Adrenal gland (tissue), 12 donors: Measurements from ENCODE around the gene TSPAN3. TPM values are rescaled to one million over a fixed set of nuclear protein-coding genes. Genes with fewer than 3 reads are reported as not detected.

ENCODE experiments used
- DNase-seq, 7 donors: peaks; one replicate each; pipeline ENCODE4 v3.0.0-alpha.2; 2019 to 2020
- H3K27ac ChIP-seq, 5 donors: fragments of 200-600 bp; sonication (generic) in 4 of 5; 1 replicate in 3 of 5; 2 replicates in 2 of 5; pipeline versions ENCODE4 v1.5.1 to v1.8.0; 2016 to 2020; ENCODE audit warnings: mild to moderate bottlenecking in 1 of 5
- H3K27me3 ChIP-seq: fragments of 200-600 bp; 2 replicates; pipeline ENCODE4 v1.8.0; 2021
- H3K36me3 ChIP-seq, 2 donors: fragments of 200-600 bp; replicated peaks in 1 of 2; 1 replicate in 1 of 2; 2 replicates in 1 of 2; pipeline versions ENCODE4 v1.5.1 to v1.8.0; 2018 to 2022
- H3K4me1 ChIP-seq, 2 donors: fragments of 200-600 bp; replicated peaks in 1 of 2; 1 replicate in 1 of 2; 2 replicates in 1 of 2; pipeline versions ENCODE4 v1.5.1 to v1.8.0; 2018 to 2021
- H3K4me3 ChIP-seq, 4 donors: fragments of 200-600 bp; sonication (generic) in 3 of 4; one replicate each; pipeline ENCODE4 v1.5.1; 2016 to 2018
- H3K9me3 ChIP-seq, 3 donors: fragments of 200-600 bp; sonication (generic) in 1 of 3; replicated peaks in 1 of 3; 1 replicate in 2 of 3; 2 replicates in 1 of 3; pipeline versions ENCODE4 v1.5.1 to v1.8.0; 2016 to 2021
- CTCF ChIP-seq, 6 experiments: fragments of 450-650 bp in 4 of 6; fragments of 200-600 bp in 2 of 6; sonication (generic) in 1 of 6; IDR thresholded peaks; 1 replicate in 5 of 6; 2 replicates in 1 of 6; pipeline versions ENCODE4 v1.5.1 to v1.8.0; 2016 to 2021; ENCODE audit warnings: antibody characterized with exemption in 6 of 6, mild to moderate bottlenecking in 2 of 6, moderate library complexity in 1 of 6
- POLR2A ChIP-seq, 2 donors: fragments of 450-650 bp; IDR thresholded peaks; one replicate each; pipeline ENCODE4 v1.6.1; 2017; ENCODE audit warnings: antibody characterized with exemption in 2 of 2, mild to moderate bottlenecking in 2 of 2, moderate library complexity in 1 of 2
- WGBS, 4 donors: extraction: QIAGEN DNeasy Blood & Tissue Kit in 2 of 4; methylation state at CpG; one replicate each; pipeline versions ENCODE4 v1.1.5 to v1.1.7; 2013 to 2017; 5-methylcytosine and 5-hydroxymethylcytosine counted together
- intact Hi-C, 2 donors: fragments of 100-400 bp; cut with DNase I; formaldehyde crosslinking; loops; one replicate each; pipeline versions ENCODE4 v1.14.1 to v1.15.0; 2022 to 2023
- polyA plus RNA-seq, 3 donors: library from polyadenylated mRNA; stranded (reverse); fragments of 200-250 nt in 2 of 3; fragments of 350-450 nt in 1 of 3; fragmentation: Illumina TruSeq in 1 of 3; extraction: RNeasy Lipid Tissue Mini Kit (QIAGEN cat#74804) in 1 of 3; gene quantifications; one replicate each; pipeline ENCODE4 v1.2.3, GENCODE V29; 2013 to 2014
- total RNA-seq, 9 donors: library from RNA; depleted of rRNA in 4 of 9; stranded (reverse); fragments of >200 nt in 4 of 9; fragments of 120-200 nt in 1 of 9; fragmentation: NEBNext Ultra II Directional in 1 of 9; extraction: Animal tissue kit (Norgen Biotek cat#: 25700) in 1 of 9; gene quantifications; one replicate each; pipeline versions ENCODE4 v1.1.0 to v1.2.4, GENCODE V29; 2013 to 2023
- donor health status: healthy with polysubstance abuse.
- donor health status: Bipolar disorder and iron deficiency.
- donor health status: DM: yes; HTN: yes; CAD: no.
- donor health status: DM: no; HTN: no; CAD: no.
- donor health status: DM: no; HTN: no; CAD: no.
- donor health status: DM: yes; HTN: yes; CAD: no.

TSPAN3 gene
- total and polyA plus RNA-seq, 12 donors: 129 to 464 (median 229) TPM

- 78 to 84% (median 79%) methylated on average over 15 of the region's 15 CpGs for WGBS, 4 donors
- Histone ChIP-seq H3K4me1 (peaks cover 4 to 29% of the 10 kb centered on the region in 2 donors), H3K36me3 (no peaks in the 10 kb centered on the region), H3K9me3 (no peaks in the 10 kb centered on the region), H3K27ac (peak overlapping the region in 1 of 5 donors; percentile 88), H3K4me3 (peak overlapping the region in 1 of 4 donors; percentile 75), H3K27me3 (no peaks in the 10 kb centered on the region)
- no peak for TF ChIP-seq POLR2A (IDR thresholded peaks at IDR 0.05)
- TF ChIP-seq CTCF (IDR thresholded peaks at IDR 0.05): no peak
- intact Hi-C loops: loop anchor here in 1 of 2 donors (5.0 kb wide), 1 partner anchor 39 kb away; no protein-coding TSS in a partner anchor
- DNase-seq: no peak
Observed at GRCh38 chr15:77071305-77072223, 655 bp upstream of the TSPAN3 start.

GRCh38 chr15:77070180-77070494, 772 bp downstream of the TSPAN3 start:
- intact Hi-C loops: loop anchor here in 1 of 2 donors (5.0 kb wide), 1 partner anchor 38 kb away; no protein-coding TSS in a partner anchor
- 0 to 1% (median 0%) methylated on average over 4 to 18 of the region's 18 CpGs for WGBS, 4 donors
- TF ChIP-seq CTCF (IDR thresholded peaks at IDR 0.05) (no peak), POLR2A (IDR thresholded peaks at IDR 0.05) (no peak)

GRCh38 chr15:77069521-77070121, 1.3 kb downstream of the TSPAN3 start:
- Histone ChIP-seq H3K36me3 (no peaks in the 10 kb centered on the region), H3K4me1 (peaks cover 4 to 31% of the 10 kb centered on the region in 2 donors), H3K9me3 (no peaks in the 10 kb centered on the region), H3K27me3 (no peaks in the 10 kb centered on the region), H3K27ac (peak overlapping the region in 2 of 5 donors; percentile 86 to 94), H3K4me3 (peak overlapping the region in 2 of 4 donors; percentile 70 to 75)
- 31 to 38% (median 35%) methylated on average over 13 of the region's 13 CpGs for WGBS, 4 donors
- TF ChIP-seq CTCF (IDR thresholded peaks at IDR 0.05) (no peak), POLR2A (IDR thresholded peaks at IDR 0.05) (no peak)
- intact Hi-C loops: loop anchor here in 1 of 2 donors (5.0 kb wide), 1 partner anchor 37 kb away; no protein-coding TSS in a partner anchor
- DNase-seq: peak in 1 of 7 donors; percentile 24

More at GRCh38 chr15:77070180-77070494, 772 bp downstream of the TSPAN3 start:
- Histone ChIP-seq H3K36me3 (no peaks in the 10 kb centered on the region), H3K27me3 (no peaks in the 10 kb centered on the region), H3K4me1 (peaks cover 4 to 29% of the 10 kb centered on the region in 2 donors), H3K4me3 (peak overlapping the region; percentile 59 to 86 (median 72)), H3K27ac (peak overlapping the region in 4 of 5 donors; percentile 86 to 94 (median 88)), H3K9me3 (no peaks in the 10 kb centered on the region)
- no peak for DNase-seq

- intact Hi-C loops: no loop called here
- 88 to 94% (median 93%) methylated on average over 7 of the region's 7 CpGs for WGBS, 4 donors
- no peak for DNase-seq
Observed at GRCh38 chr15:77068633-77069032, 2.3 kb downstream of the TSPAN3 start.

More at GRCh38 chr15:77068633-77069032, 2.3 kb downstream of the TSPAN3 start:
- Histone ChIP-seq H3K4me1 (peaks cover 12 to 39% of the 10 kb centered on the region in 2 donors), H3K9me3 (no peaks in the 10 kb centered on the region), H3K27ac (no peak overlapping the region), H3K36me3 (no peaks in the 10 kb centered on the region), H3K4me3 (no peak overlapping the region), H3K27me3 (no peaks in the 10 kb centered on the region)
- TF ChIP-seq POLR2A (IDR thresholded peaks at IDR 0.05) (no peak), CTCF (IDR thresholded peaks at IDR 0.05) (no peak)
